Ascending aorta (tissue), 2 donors: ENCODE data around the gene MAPK6. TPM values are rescaled to one million over a fixed set of nuclear protein-coding genes. Genes with fewer than 3 reads are reported as not detected.
"Not testable (repeated sequence)": the region's sequence is repeated elsewhere in the genome, so short reads cannot be mapped to it uniquely, and the experiment has no call there.

Source experiments
- DNase-seq, 2 donors: peaks; one replicate each; pipeline ENCODE4 v3.0.0-alpha.2; 2019; ENCODE audit warnings: low spot score in 2 of 2
- H3K27ac ChIP-seq, 2 donors: fragments of 200-600 bp; sonication (generic); one replicate each; pipeline ENCODE4 v1.5.1; 2016 to 2017; ENCODE audit warnings: mild to moderate bottlenecking in 1 of 2
- H3K27me3 ChIP-seq: fragments of 200-600 bp; sonication (generic); one replicate; pipeline ENCODE4 v1.5.1; 2017
- H3K36me3 ChIP-seq, 2 donors: fragments of 200-600 bp; sonication (generic); one replicate each; pipeline ENCODE4 v1.5.1; 2016
- H3K4me1 ChIP-seq, 2 donors: fragments of 200-600 bp; sonication (generic); one replicate each; pipeline ENCODE4 v1.5.1; 2016 to 2017; ENCODE audit warnings: mild to moderate bottlenecking in 1 of 2
- H3K4me3 ChIP-seq, 2 donors: fragments of 200-600 bp; sonication (generic); one replicate each; pipeline ENCODE4 v1.5.1; 2016 to 2017; ENCODE audit warnings: mild to moderate bottlenecking in 1 of 2
- H3K9me3 ChIP-seq, 2 donors: fragments of 200-600 bp; sonication (generic); one replicate each; pipeline ENCODE4 v1.5.1; 2016
- intact Hi-C: fragments of 100-400 bp; cut with DNase I; formaldehyde crosslinking; loops from one replicate; pipeline ENCODE4 v1.15.1; 2023
- total RNA-seq: library from RNA; depleted of rRNA; stranded (reverse); fragments of >200 nt; gene quantifications from one replicate; pipeline ENCODE4 v1.1.0, GENCODE V29; 2016
- TF ChIP-seq, protein P1 (sequence below), 3 experiments: fragments of 200-600 bp in 2 of 3; fragments of 450-650 bp in 1 of 3; sonication (generic) in 2 of 3; IDR thresholded peaks; one replicate each; pipeline ENCODE4 v1.5.1; 2016 to 2019; ENCODE audit warnings: antibody characterized with exemption in 3 of 3, mild to moderate bottlenecking in 1 of 3, moderate library complexity in 1 of 3

MAPK6 gene
- total RNA-seq, 1 donor from 2014 or later, result 32.1 TPM

DNA sequence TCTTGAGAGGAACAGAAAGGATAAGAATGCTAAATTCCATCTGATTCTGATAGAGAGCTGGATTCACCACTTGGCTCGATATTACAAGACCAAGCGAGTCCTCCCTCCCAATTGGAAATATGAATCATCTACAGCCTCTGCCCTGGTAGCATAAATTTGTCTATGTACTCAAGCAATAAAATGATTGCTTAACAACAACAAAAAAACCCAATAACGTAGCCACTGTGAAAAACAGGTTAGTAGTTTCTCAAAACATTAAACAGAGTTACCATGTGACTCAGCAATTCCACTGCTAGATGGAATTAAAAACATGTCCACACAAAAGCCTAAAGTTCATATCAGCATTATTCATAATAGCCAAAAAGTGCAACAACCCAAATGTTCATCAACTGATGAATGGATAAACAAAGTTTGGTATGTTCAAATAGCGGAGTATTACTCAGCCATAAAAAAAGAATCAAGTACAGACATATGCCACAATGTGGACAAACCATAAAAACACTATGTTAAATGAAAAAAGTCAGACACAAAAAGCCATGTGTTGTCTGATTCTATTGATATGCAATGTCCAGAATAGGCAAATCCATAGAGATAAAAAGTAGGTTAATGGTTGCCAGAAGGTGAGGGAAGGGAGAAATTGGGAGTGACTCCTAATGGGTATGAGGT, 76.7 kb downstream of the MAPK6 start:
- H3K4me3 ChIP-seq, result no peak overlapping the region
- H3K4me1 ChIP-seq, result peaks cover 9 to 19% of the 10 kb centered on the region in 2 donors
- TF ChIP-seq, protein P1, sequence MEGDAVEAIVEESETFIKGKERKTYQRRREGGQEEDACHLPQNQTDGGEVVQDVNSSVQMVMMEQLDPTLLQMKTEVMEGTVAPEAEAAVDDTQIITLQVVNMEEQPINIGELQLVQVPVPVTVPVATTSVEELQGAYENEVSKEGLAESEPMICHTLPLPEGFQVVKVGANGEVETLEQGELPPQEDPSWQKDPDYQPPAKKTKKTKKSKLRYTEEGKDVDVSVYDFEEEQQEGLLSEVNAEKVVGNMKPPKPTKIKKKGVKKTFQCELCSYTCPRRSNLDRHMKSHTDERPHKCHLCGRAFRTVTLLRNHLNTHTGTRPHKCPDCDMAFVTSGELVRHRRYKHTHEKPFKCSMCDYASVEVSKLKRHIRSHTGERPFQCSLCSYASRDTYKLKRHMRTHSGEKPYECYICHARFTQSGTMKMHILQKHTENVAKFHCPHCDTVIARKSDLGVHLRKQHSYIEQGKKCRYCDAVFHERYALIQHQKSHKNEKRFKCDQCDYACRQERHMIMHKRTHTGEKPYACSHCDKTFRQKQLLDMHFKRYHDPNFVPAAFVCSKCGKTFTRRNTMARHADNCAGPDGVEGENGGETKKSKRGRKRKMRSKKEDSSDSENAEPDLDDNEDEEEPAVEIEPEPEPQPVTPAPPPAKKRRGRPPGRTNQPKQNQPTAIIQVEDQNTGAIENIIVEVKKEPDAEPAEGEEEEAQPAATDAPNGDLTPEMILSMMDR (IDR thresholded peaks at IDR 0.05), result no peak
- no peak for DNase-seq
- H3K27ac ChIP-seq, result no peak overlapping the region
- no peaks in the 10 kb centered on the region for H3K27me3 ChIP-seq
- no peaks in the 10 kb centered on the region for H3K36me3 ChIP-seq
- intact Hi-C loops, result no loop called here
- H3K9me3 ChIP-seq, result no peaks in the 10 kb centered on the region

DNA sequence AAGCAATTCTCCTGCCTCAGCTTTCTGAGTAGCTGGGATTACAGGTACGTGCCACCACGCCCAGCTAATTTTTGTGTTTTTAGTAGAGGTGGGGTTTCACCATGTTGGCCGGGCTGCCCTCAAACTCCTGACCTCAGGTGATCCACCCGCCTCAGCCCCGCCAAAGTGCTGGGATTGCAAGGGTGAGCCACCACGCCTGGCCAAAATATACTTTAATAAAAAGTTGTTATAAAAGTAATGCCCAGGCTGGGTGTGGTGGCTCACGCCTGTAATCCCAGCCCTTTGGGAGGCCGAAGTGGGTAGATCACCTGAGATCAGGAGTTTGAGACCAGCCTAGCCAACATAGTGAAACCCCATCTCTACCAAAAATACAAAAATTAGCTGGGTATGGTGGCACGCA, 77.5 kb downstream of the MAPK6 start:
- H3K4me1 ChIP-seq, result peaks cover 9 to 19% of the 10 kb centered on the region in 2 donors
- DNase-seq, H3K36me3 ChIP-seq, intact Hi-C loops, H3K27ac ChIP-seq, H3K27me3 ChIP-seq, H3K4me3 ChIP-seq, H3K9me3 ChIP-seq: not testable (repeated sequence)

DNA sequence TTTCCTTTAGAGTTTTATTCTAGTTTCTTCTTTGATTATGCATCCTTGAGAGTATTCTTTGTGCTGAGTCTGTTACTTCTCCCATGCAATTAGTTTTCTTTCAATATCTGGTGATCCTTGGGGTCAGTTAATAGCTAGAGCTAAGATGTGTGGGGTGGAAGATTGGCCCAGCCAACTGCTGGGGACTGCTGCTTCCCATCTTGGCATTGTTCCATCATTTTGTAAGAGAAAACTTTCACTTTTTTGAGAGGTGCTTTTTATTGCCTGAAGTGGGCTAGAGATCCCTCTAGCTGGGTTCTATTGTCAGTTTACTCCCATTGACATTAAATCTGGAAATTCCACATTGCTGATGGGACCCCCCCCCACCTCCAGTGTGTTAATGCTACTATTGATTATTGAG, 78.2 kb downstream of the MAPK6 start:
- Histone ChIP-seq H3K9me3 (no peaks in the 10 kb centered on the region), H3K4me1 (peaks cover 9 to 19% of the 10 kb centered on the region in 2 donors), H3K27me3 (no peaks in the 10 kb centered on the region), H3K36me3 (no peaks in the 10 kb centered on the region), H3K27ac (no peak overlapping the region), H3K4me3 (no peak overlapping the region)
- TF ChIP-seq, protein P1 (IDR thresholded peaks at IDR 0.05), result no peak
- no peak for DNase-seq
- intact Hi-C loops, result no loop called here

DNA sequence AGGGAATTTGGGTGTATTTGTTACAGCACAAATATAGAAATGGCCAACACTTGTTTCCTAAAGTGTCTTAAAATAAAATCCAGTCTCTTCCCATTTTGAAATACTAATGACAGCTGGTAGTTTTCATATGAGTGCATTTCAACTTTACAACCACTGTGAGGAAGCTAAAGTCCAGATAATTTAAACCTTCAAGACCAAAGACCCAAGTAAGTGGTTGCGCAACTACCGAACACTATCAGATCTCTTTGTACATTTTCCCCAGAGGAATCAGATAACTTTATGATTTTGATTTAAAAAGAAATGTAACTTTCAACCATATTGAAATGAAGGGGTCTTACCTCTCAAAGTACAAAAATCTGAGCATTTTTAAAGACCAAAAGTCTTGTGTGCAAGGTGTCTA, 79.3 kb downstream of the MAPK6 start:
- Histone ChIP-seq H3K27me3 (no peaks in the 10 kb centered on the region), H3K9me3 (no peaks in the 10 kb centered on the region), H3K4me3 (no peak overlapping the region), H3K4me1 (peaks cover 9 to 14% of the 10 kb centered on the region in 2 donors), H3K27ac (no peak overlapping the region), H3K36me3 (no peaks in the 10 kb centered on the region)
- DNase-seq, result no peak
- intact Hi-C loops, result no loop called here
- TF ChIP-seq, protein P1 (IDR thresholded peaks at IDR 0.05), result no peak

DNA sequence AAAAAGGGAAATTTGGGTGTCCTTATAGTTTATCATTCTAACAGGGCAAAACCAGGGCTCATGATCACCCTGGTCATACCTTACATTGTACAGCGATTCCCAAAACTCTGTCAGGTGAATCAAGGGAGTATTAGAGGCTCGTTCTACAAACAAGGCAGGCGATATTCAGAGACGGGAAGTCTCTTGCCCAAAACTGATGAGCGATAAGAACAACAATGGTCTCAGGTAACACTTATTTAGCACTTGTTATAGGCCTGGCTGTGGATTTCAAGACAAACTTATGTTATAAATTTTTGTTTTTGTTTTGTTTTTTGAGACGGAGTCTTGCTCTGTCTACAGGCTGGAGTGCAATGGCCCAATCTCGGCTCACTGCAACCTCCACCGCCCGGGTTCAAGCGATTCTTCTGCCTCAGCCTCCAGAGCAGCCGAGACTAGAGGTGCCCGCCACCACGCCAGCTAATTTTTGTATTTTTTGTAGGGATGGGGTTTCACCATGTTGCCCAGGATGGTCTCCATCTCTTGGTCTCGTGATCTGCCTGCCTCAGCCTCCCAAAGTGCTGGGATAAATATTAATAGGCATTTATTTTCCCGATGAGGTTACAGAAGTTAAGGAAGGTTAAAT, 80.7 kb downstream of the MAPK6 start:
- Histone ChIP-seq H3K4me1 (peaks cover 0 to 3% of the 10 kb centered on the region in 2 donors), H3K36me3 (no peaks in the 10 kb centered on the region), H3K27me3 (no peaks in the 10 kb centered on the region), H3K9me3 (no peaks in the 10 kb centered on the region), H3K27ac (no peak overlapping the region), H3K4me3 (no peak overlapping the region)
- TF ChIP-seq, protein P1 (IDR thresholded peaks at IDR 0.05), result no peak
- DNase-seq, result no peak
- intact Hi-C loops, result no loop called here

DNA sequence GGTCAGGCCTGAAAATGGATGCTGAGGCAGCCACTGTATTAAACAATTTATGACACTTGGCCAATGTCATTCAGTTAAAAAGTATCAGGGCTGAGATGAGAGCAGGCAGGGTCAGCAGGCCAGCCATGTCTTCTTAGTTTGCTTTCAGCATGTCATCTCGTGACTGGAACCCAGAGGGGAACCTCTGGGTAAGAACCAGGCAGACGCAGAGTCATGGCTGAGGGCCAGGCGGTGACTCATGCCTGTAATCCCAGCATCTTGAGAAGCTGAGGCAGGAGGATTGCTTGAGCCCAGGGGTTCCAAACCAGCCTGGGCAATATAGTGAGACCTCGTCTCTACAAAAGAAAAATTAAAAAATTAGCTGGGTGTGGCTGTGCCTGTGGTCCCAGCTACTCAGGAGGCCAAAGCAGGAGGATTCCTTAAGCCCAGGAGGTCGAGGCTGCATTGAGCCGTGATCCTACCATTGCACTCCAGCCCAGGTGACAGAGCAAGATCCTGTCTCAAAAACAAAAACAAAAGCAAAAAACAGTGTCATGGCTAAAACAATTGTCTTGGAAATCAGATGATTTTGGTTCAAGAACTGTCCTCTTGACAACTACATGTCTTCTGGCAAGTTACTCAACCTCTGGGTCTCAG, 81.9 kb downstream of the MAPK6 start:
- peaks cover 0 to 3% of the 10 kb centered on the region in 2 donors for H3K4me1 ChIP-seq
- H3K4me3 ChIP-seq, result no peak overlapping the region
- peak; percentile 60 to 85 for DNase-seq
- TF ChIP-seq, protein P1 (IDR thresholded peaks at IDR 0.05), result no peak
- no peak overlapping the region for H3K27ac ChIP-seq
- H3K36me3 ChIP-seq, result no peaks in the 10 kb centered on the region
- H3K27me3 ChIP-seq, result no peaks in the 10 kb centered on the region
- intact Hi-C loops, result no loop called here
- no peaks in the 10 kb centered on the region for H3K9me3 ChIP-seq
